ENCODE results near the gene CRELD1. TPM values are rescaled to one million over a fixed set of nuclear protein-coding genes. Genes with fewer than 3 reads are reported as not detected.

Gene CRELD1
- total RNA-seq, 1 experiment from 2014 or later, result 15.5 TPM

DNA sequence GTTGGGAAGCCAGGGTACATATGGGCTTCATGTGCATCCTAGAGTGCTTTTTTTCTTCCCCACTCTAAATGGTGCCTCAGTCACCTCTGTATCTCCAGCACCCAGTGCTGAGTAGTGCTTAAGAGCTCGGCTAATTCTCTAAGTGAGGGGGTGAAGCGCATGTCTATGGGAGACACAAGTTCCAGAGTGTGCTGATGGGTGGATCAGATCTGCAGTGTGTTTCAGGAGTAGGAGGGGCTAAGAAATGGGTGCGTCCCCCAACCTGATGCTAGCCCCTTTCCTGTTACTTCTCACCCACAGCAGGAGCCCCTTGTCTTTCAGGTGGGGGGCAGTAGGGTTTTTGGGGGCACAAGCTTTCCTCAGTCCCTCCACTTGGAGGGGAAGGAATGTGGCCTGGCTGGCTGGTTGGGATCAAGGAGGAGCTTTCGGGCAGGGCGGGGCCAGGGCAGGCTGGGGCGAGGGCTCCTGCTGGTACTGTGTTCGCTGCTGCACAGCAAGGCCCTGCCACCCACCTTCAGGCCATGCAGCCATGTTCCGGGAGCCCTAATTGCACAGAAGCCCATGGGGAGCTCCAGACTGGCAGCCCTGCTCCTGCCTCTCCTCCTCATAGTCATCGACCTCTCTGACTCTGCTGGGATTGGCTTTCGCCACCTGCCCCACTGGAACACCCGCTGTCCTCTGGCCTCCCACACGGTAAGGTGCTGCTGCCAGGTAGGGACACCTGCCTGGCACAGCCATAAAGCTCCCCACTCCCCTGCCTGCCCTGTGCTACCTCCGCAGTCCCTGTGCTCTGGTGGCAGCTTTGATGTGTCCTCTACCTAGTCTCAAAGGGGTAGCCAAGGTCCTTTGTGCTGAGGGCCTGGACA lies 31.0 kb upstream of the CRELD1 start, which contains the start of gene IL17RE:
IL17RE (plus strand) TSS at position 477 of the 866 bp plus-strand sequence; CDS start at position 562, 85 bp downstream.
- Histone ChIP-seq H2BK120ac (ENCODE audit: low read depth, low read length, poor library complexity, severe bottlenecking) (no peak within 1 kb of the TSS), H3T11ph (ENCODE audit: low read length) (no peak within 1 kb of the TSS), H3K14ac (ENCODE audit: insufficient read depth, low read length) (0 out of 2 replicates have a peak within 1 kb of the TSS, but pooled peaks have one; percentile 25), H4K20me1 (ENCODE audit: control insufficient read depth, insufficient read depth, insufficient read length) (no peaks in the 10 kb centered on the region), H2BK20ac (ENCODE audit: low read depth, low read length, poor library complexity, severe bottlenecking) (no peak within 1 kb of the TSS), H3K27ac (ENCODE audit: insufficient read length, low read depth, low read length) (no peak within 1 kb of the TSS), H3K18ac (ENCODE audit: insufficient read length, low read depth, low read length) (peak within 1 kb of the TSS; percentile 35), H3K27me3 (ENCODE audit: insufficient read depth, low read length) (no peaks in the 10 kb centered on the region), H4K91ac (ENCODE audit: insufficient read length, low read depth, low read length) (no peak within 1 kb of the TSS), H2AFZ (ENCODE audit: low read length) (no peak within 1 kb of the TSS), H3K9ac (ENCODE audit: extremely low read depth, insufficient read length, low read length) (no peak within 1 kb of the TSS), H3K4me1 (ENCODE audit: insufficient read depth, low read length) (no peaks in the 10 kb centered on the region; the same call in 1 of the 2 replicates), H3K23ac (ENCODE audit: insufficient read length, low read depth, low read length) (no peak within 1 kb of the TSS), H3K9me3 (ENCODE audit: control insufficient read depth, low read depth, low read length) (no peaks in the 10 kb centered on the region), H4K8ac (replicated peaks; ENCODE audit: insufficient read length, low read depth, low read length) (no peak within 1 kb of the TSS), H3K56ac (ENCODE audit: insufficient read length, low read depth, low read length) (no peak within 1 kb of the TSS), H4K5ac (ENCODE audit: insufficient read length, low read depth, low read length) (no peak within 1 kb of the TSS), H2AK5ac (ENCODE audit: insufficient read length, low read length) (no peak within 1 kb of the TSS), H2BK12ac (ENCODE audit: insufficient read length, low read depth, low read length) (peak within 1 kb of the TSS; percentile 64), H2BK15ac (ENCODE audit: low read depth, low read length) (no peak within 1 kb of the TSS), H3K23me2 (ENCODE audit: insufficient read length, low read depth, low read length, poor library complexity, severe bottlenecking) (no peaks in the 10 kb centered on the region), H3K79me2 (ENCODE audit: insufficient read depth, low read length) (no peaks in the 10 kb centered on the region), H3K4me2 (ENCODE audit: insufficient read depth, insufficient read length, low read length) (peak within 1 kb of the TSS; percentile 9), H3K79me1 (ENCODE audit: insufficient read depth, low read depth, low read length, poor library complexity, severe bottlenecking) (no peaks in the 10 kb centered on the region), H3K4ac (ENCODE audit: low read depth, low read length) (no peak within 1 kb of the TSS), H2BK5ac (ENCODE audit: insufficient read length, low read length) (no peak within 1 kb of the TSS)
- peak; percentile 58 for DNase-seq
- Mint-ChIP-seq H3K27ac (peak within 1 kb of the TSS in 2 of 3 experiments; percentile 55 to 61; a peak in 2 of 7 replicates), H3K9me3 (no peaks in the 10 kb centered on the region), H3K4me1 (peaks cover 15 to 27% of the 10 kb centered on the region in 2 experiments), H3K36me3 (ENCODE audit: insufficient read depth in 1 of 3, low read depth in 3 of 3) (no peaks in the 10 kb centered on the region), H3K4me3 (peak within 1 kb of the TSS in 1 of 2 experiments; percentile 20; a peak in 2 of 5 replicates), H3K27me3 (ENCODE audit: low read depth) (no peaks in the 10 kb centered on the region)
- TF ChIP-seq, protein P1, sequence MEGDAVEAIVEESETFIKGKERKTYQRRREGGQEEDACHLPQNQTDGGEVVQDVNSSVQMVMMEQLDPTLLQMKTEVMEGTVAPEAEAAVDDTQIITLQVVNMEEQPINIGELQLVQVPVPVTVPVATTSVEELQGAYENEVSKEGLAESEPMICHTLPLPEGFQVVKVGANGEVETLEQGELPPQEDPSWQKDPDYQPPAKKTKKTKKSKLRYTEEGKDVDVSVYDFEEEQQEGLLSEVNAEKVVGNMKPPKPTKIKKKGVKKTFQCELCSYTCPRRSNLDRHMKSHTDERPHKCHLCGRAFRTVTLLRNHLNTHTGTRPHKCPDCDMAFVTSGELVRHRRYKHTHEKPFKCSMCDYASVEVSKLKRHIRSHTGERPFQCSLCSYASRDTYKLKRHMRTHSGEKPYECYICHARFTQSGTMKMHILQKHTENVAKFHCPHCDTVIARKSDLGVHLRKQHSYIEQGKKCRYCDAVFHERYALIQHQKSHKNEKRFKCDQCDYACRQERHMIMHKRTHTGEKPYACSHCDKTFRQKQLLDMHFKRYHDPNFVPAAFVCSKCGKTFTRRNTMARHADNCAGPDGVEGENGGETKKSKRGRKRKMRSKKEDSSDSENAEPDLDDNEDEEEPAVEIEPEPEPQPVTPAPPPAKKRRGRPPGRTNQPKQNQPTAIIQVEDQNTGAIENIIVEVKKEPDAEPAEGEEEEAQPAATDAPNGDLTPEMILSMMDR (conservative IDR thresholded peaks at IDR 0.05), result no peak
- no CpG with 5 or more reads among the region's 13 CpGs for WGBS (ENCODE audit: extremely low coverage, insufficient read length, low lambda C conversion rate)
